HG03457 (cell line): Measurements from ENCODE around the gene FAT3.

Experiments used
- ATAC-seq: cut with Tn5 transposase; IDR thresholded peaks from one replicate; pipeline ENCODE4 v1.9.1; 2021; ENCODE audit warnings: moderate number of reproducible peaks; ENCODE audit not compliant: unreplicated experiment

FAT3 gene

GRCh38 chr11:92224407-92225124 lies at the start of gene FAT3:
TSS of gene FAT3 (plus strand) at chr11:92224818. CDS start at chr11:92352113, 127,295 bp downstream.
- ATAC-seq: no peak

- no peak for ATAC-seq
These were observed 45.5 kb upstream of the FAT3 start for GRCh38 chr11:92179017-92179670.

- ATAC-seq: no peak
These were observed 44.4 kb upstream of the FAT3 start for GRCh38 chr11:92180226-92180625.

- no peak for ATAC-seq
These were observed 43.9 kb upstream of the FAT3 start for GRCh38 chr11:92180664-92181251.

GRCh38 chr11:92190535-92191206 lies 33.9 kb upstream of the FAT3 start:
- ATAC-seq: no peak

- ATAC-seq: no peak
These were observed 32.5 kb upstream of the FAT3 start for GRCh38 chr11:92192141-92192540.

- no peak for ATAC-seq
These were observed 26.4 kb upstream of the FAT3 start for GRCh38 chr11:92198268-92198667.

GRCh38 chr11:92199991-92200390 lies 24.6 kb upstream of the FAT3 start:
- ATAC-seq: no peak

- ATAC-seq: no peak
These were observed 19.9 kb upstream of the FAT3 start for GRCh38 chr11:92204731-92205130.

- ATAC-seq: no peak
These were observed 18.2 kb upstream of the FAT3 start for GRCh38 chr11:92206441-92206840.

GRCh38 chr11:92211576-92212167 lies 12.9 kb upstream of the FAT3 start:
- ATAC-seq: no peak

GRCh38 chr11:92212530-92212929 lies 12.1 kb upstream of the FAT3 start:
- ATAC-seq: no peak

GRCh38 chr11:92216789-92217188 lies 7.8 kb upstream of the FAT3 start:
- no peak for ATAC-seq

GRCh38 chr11:92219476-92219875 lies 5.1 kb upstream of the FAT3 start:
- no peak for ATAC-seq

GRCh38 chr11:92222701-92223100 lies 1.9 kb upstream of the FAT3 start:
- no peak for ATAC-seq

GRCh38 chr11:92224054-92224406 lies 588 bp upstream of the FAT3 start:
- no peak for ATAC-seq

- ATAC-seq: no peak
These were observed 528 bp downstream of the FAT3 start for GRCh38 chr11:92225125-92225567.

GRCh38 chr11:92225568-92226330 lies 1.1 kb downstream of the FAT3 start:
- ATAC-seq: no peak

- no peak for ATAC-seq
These were observed 2.0 kb downstream of the FAT3 start for GRCh38 chr11:92226331-92227229.
